ENCODE results near the gene TNFRSF12A.

Gene TNFRSF12A

GRCh38 chr16:2996298-2996697 is 23.9 kb upstream of the TNFRSF12A start:
- no peaks in the 10 kb centered on the region for H3K36me3 ChIP-seq (replicated peaks)
- no peak overlapping the region for H3K27ac ChIP-seq
- peaks cover 4% of the 10 kb centered on the region for H3K27me3 ChIP-seq (replicated peaks)
- no peak for DNase-seq
- no peak overlapping the region for H3K4me3 ChIP-seq (ENCODE audit: low read depth, low read length)
- TF ChIP-seq, protein P1, sequence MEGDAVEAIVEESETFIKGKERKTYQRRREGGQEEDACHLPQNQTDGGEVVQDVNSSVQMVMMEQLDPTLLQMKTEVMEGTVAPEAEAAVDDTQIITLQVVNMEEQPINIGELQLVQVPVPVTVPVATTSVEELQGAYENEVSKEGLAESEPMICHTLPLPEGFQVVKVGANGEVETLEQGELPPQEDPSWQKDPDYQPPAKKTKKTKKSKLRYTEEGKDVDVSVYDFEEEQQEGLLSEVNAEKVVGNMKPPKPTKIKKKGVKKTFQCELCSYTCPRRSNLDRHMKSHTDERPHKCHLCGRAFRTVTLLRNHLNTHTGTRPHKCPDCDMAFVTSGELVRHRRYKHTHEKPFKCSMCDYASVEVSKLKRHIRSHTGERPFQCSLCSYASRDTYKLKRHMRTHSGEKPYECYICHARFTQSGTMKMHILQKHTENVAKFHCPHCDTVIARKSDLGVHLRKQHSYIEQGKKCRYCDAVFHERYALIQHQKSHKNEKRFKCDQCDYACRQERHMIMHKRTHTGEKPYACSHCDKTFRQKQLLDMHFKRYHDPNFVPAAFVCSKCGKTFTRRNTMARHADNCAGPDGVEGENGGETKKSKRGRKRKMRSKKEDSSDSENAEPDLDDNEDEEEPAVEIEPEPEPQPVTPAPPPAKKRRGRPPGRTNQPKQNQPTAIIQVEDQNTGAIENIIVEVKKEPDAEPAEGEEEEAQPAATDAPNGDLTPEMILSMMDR (IDR thresholded peaks at IDR 0.05; ENCODE audit: low read depth, low read length, missing control alignments): no peak
- in situ Hi-C loops (cut with HindIII; ENCODE audit: low pct_ligation_motif_present, low sequenced_read_pairs): no loop called here

DNA sequence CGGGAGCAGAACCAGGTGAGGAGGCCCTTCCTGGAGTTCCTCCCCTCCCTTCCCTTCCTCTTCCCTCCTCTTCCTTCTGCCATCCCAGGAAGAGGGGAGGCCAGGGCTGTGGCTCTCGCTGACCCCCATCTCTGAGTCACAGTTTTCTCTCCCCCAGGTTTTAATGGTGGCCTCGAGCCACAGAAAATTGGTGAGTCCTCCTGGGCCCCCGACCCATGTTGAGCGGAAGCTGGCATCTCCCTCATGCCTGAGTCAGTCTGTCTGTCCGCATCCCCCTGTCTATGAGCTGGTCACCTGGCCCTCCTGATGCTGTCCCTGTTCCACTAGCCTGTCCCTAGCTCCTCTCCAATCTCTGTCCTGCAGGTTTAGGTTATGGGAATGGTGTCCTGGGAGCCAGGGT is 20.2 kb upstream of the TNFRSF12A start:
- no peak for DNase-seq
- Histone ChIP-seq H3K27me3 (replicated peaks) (peaks cover 6% of the 10 kb centered on the region), H3K4me3 (ENCODE audit: low read depth, low read length) (no peak overlapping the region), H3K36me3 (replicated peaks) (no peaks in the 10 kb centered on the region), H3K27ac (no peak overlapping the region)
- TF ChIP-seq, protein P1 (IDR thresholded peaks at IDR 0.05; ENCODE audit: low read depth, low read length, missing control alignments): no peak
- in situ Hi-C loops (cut with HindIII; ENCODE audit: low pct_ligation_motif_present, low sequenced_read_pairs): no loop called here

- no peak for DNase-seq
- H3K27ac ChIP-seq: no peak overlapping the region
- H3K36me3 ChIP-seq (replicated peaks): no peaks in the 10 kb centered on the region
- in situ Hi-C loops (cut with HindIII; ENCODE audit: low pct_ligation_motif_present, low sequenced_read_pairs): no loop called here
- H3K4me3 ChIP-seq (ENCODE audit: low read depth, low read length): no peak overlapping the region
- TF ChIP-seq, protein P1 (IDR thresholded peaks at IDR 0.05; ENCODE audit: low read depth, low read length, missing control alignments): no peak
- H3K27me3 ChIP-seq (replicated peaks): peaks cover 10% of the 10 kb centered on the region
Measured at GRCh38 chr16:3000540-3000939, 19.6 kb upstream of the TNFRSF12A start.

DNA sequence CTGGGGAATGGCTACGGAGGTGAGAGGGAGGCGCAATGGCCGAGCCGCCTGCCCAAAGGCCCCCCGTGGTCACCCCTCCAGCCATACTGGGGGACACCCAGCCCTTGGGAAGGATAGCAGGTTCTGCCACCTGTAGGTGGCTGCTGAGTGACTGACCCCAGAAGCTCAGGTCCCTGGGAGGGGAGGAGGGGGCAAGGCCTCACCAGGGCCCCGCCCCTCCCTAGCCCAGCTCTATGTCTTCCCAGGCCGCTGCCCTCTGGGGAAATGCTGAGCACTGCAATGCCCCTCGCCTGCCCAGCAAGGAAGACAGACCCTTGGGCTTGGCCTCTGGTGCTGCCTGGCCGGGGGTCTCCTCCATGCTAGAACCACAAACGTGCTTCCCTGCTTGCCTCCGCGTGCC is 18.9 kb upstream of the TNFRSF12A start:
- no peak overlapping the region for H3K4me3 ChIP-seq (ENCODE audit: low read depth, low read length)
- H3K27me3 ChIP-seq (replicated peaks): peaks cover 12% of the 10 kb centered on the region
- TF ChIP-seq, protein P1 (IDR thresholded peaks at IDR 0.05; ENCODE audit: low read depth, low read length, missing control alignments): no peak
- H3K36me3 ChIP-seq (replicated peaks): no peaks in the 10 kb centered on the region
- no peak for DNase-seq
- in situ Hi-C loops (cut with HindIII; ENCODE audit: low pct_ligation_motif_present, low sequenced_read_pairs): no loop called here
- no peak overlapping the region for H3K27ac ChIP-seq

GRCh38 chr16:3003582-3004270 is 16.4 kb upstream of the TNFRSF12A start:
- Histone ChIP-seq H3K36me3 (replicated peaks) (no peaks in the 10 kb centered on the region), H3K4me3 (ENCODE audit: low read depth, low read length) (no peak overlapping the region), H3K27ac (no peak overlapping the region), H3K27me3 (replicated peaks) (peaks cover 23% of the 10 kb centered on the region)
- DNase-seq: peak; percentile 96
- TF ChIP-seq, protein P1 (IDR thresholded peaks at IDR 0.05; ENCODE audit: low read depth, low read length, missing control alignments): peak; percentile 55
- in situ Hi-C loops (cut with HindIII; ENCODE audit: low pct_ligation_motif_present, low sequenced_read_pairs): no loop called here

DNA sequence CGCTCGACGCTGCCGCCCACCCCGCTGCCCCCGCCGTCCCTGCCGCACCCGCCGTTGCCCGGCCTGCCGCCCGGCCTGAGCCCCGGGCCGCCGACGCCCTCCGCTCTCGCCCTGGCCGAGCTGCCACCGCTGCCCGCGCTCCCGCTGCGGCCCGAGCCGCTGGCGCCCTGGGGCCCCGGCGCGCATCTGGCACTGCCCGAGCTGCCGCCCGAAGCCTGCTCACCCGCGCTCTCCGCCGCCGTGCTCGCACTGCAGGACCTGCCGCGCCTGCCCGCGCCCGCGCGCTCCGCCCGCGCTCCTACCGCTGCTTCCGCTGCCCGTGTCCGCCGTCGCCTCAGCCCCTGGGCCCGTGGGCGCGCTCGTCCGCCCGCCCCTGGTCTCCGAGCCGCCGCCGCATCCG is 15.8 kb upstream of the TNFRSF12A start:
- TF ChIP-seq, protein P1 (IDR thresholded peaks at IDR 0.05; ENCODE audit: low read depth, low read length, missing control alignments): no peak
- DNase-seq: no peak
- H3K27ac ChIP-seq: no peak overlapping the region
- H3K4me3 ChIP-seq (ENCODE audit: low read depth, low read length): no peak overlapping the region
- peaks cover 26% of the 10 kb centered on the region for H3K27me3 ChIP-seq (replicated peaks)
- H3K36me3 ChIP-seq (replicated peaks): no peaks in the 10 kb centered on the region
- in situ Hi-C loops (cut with HindIII; ENCODE audit: low pct_ligation_motif_present, low sequenced_read_pairs): no loop called here
